ENCODE data around the gene BTBD6. TPM values are rescaled to one million over a fixed set of nuclear protein-coding genes. Genes with fewer than 3 reads are reported as not detected.

BTBD6 gene
- total RNA-seq, 2 donors from 2014 or later, result 45.9 to 73.5 TPM

DNA sequence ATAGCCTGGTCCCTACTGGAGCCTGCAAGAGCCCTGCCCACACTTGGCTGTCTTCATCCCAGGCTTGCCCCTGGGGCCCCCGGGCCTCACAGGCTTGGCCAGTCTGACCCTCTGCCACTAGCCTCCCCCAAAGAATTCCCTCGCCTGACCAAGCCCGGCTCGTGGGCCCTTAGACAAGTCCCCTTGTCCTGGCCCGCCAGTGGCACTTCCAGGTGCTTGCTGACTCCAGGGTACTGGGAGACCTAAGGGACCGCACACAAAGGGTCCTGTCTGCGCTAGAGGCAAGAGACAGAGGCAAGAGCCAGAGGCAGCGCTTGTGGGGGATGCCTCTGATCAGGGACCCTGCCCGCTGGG is 5.0 kb downstream of the BTBD6 start:
- no peak overlapping the region for H3K27ac ChIP-seq
- peaks cover 6 to 15% of the 10 kb centered on the region in 2 donors for H3K4me1 ChIP-seq (ENCODE audit: control insufficient read depth in 1 of 2, low read depth in 2 of 2)
- H3K36me3 ChIP-seq, result peaks cover 11% of the 10 kb centered on the region
- no peak for ATAC-seq (ENCODE audit: insufficient number of reproducible peaks, low FRiP score, low read depth)
- H3K27me3 ChIP-seq (replicated peaks; ENCODE audit: insufficient read depth), result no peaks in the 10 kb centered on the region
- DNase-seq (ENCODE audit: low spot score), result no peak
- no peaks in the 10 kb centered on the region for H3K9me3 ChIP-seq
- no peak for TF ChIP-seq CTCF (IDR thresholded peaks at IDR 0.05)
- H3K4me3 ChIP-seq, result no peak overlapping the region

- Histone ChIP-seq H3K9me3 (no peaks in the 10 kb centered on the region), H3K4me1 (ENCODE audit: control insufficient read depth in 1 of 2, low read depth in 2 of 2) (peaks cover 0 to 5% of the 10 kb centered on the region in 2 donors), H3K36me3 (peaks cover 11% of the 10 kb centered on the region), H3K27ac (no peak overlapping the region), H3K4me3 (no peak overlapping the region), H3K27me3 (replicated peaks; ENCODE audit: insufficient read depth) (no peaks in the 10 kb centered on the region)
- TF ChIP-seq CTCF (IDR thresholded peaks at IDR 0.05), result no peak
- ATAC-seq (ENCODE audit: insufficient number of reproducible peaks, low FRiP score, low read depth), result no peak
- DNase-seq (ENCODE audit: low spot score), result no peak
Observed at GRCh38 chr14:105255021-105255507, 6.7 kb downstream of the BTBD6 start.

DNA sequence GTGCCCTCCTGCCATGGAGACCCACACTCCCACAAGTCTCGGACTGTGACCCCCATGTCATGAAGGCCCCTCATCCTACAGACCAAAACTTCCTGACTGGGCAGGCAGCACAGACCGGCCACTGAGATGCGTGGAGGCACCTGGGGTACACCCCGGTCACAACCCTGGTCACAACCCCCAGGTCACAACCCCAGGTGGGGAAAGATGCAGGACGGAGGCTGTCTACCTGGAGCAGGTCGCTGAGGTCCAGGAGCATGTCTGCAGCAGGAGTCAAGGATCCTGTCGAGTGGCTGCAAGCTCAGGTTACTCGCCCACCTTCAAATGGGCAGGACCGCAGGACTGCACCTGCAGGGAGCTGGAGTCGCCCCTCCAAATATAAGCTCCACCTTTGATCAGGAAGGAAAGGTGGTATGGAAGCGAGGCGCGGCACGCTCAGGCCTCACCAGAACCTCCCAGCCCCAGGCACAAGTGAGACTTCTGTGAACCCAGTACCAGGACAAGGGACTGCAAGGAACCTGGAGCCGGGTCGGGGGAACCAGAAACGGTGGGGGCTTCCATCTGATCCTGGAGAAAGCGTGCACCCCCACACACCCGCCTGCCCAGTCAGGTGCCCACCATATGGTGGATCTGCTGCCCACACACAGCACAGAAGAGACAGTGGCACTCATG is 8.1 kb downstream of the BTBD6 start:
- Histone ChIP-seq H3K36me3 (peaks cover 11% of the 10 kb centered on the region), H3K9me3 (no peaks in the 10 kb centered on the region), H3K4me1 (ENCODE audit: control insufficient read depth in 1 of 2, low read depth in 2 of 2) (no peaks in the 10 kb centered on the region), H3K4me3 (no peak overlapping the region), H3K27me3 (replicated peaks; ENCODE audit: insufficient read depth) (no peaks in the 10 kb centered on the region), H3K27ac (no peak overlapping the region)
- no peak for TF ChIP-seq CTCF (IDR thresholded peaks at IDR 0.05)
- DNase-seq (ENCODE audit: low spot score) (no peak), ATAC-seq (ENCODE audit: insufficient number of reproducible peaks, low FRiP score, low read depth) (no peak)

DNA sequence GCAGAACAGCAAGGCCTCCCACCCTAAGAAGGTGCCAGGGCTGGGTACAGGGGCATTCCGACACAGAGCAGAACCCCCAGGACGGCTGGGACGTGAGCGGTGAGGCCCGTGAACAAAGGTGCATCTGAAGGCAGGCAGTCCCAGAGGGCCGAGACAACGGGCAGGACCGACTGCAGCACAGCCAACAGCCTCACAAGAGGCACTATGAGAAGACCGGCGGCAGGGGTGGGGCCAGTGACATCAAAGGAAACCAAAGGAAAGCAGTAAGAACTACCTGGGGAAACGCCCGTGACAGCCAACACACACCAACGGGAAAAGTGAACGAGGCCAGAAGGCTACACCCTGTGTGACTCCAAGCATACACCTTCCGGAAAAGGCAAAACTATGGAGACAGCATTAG is 9.1 kb downstream of the BTBD6 start:
- peaks cover 13% of the 10 kb centered on the region for H3K36me3 ChIP-seq
- ATAC-seq (ENCODE audit: insufficient number of reproducible peaks, low FRiP score, low read depth), result no peak
- TF ChIP-seq CTCF (IDR thresholded peaks at IDR 0.05), result no peak

GRCh38 chr14:105258846-105259245 is 10.5 kb downstream of the BTBD6 start:
- Histone ChIP-seq H3K27ac (no peak overlapping the region), H3K36me3 (peaks cover 8% of the 10 kb centered on the region), H3K4me1 (ENCODE audit: control insufficient read depth in 1 of 2, low read depth in 2 of 2) (no peaks in the 10 kb centered on the region), H3K9me3 (no peaks in the 10 kb centered on the region), H3K27me3 (replicated peaks; ENCODE audit: insufficient read depth) (no peaks in the 10 kb centered on the region), H3K4me3 (no peak overlapping the region)
- no peak for TF ChIP-seq CTCF (IDR thresholded peaks at IDR 0.05)
- ATAC-seq (ENCODE audit: insufficient number of reproducible peaks, low FRiP score, low read depth), result no peak
- no peak for DNase-seq (ENCODE audit: low spot score)

More for the DNA sequence above, 9.1 kb downstream of the BTBD6 start:
- H3K4me1 ChIP-seq (ENCODE audit: control insufficient read depth in 1 of 2, low read depth in 2 of 2), result no peaks in the 10 kb centered on the region
- H3K27ac ChIP-seq, result no peak overlapping the region
- no peaks in the 10 kb centered on the region for H3K27me3 ChIP-seq (replicated peaks; ENCODE audit: insufficient read depth)
- no peak overlapping the region for H3K4me3 ChIP-seq
- DNase-seq (ENCODE audit: low spot score), result no peak
- H3K9me3 ChIP-seq, result no peaks in the 10 kb centered on the region
